HEK293 (cell line): ENCODE results near the gene PRRT3.

ENCODE experiments used
- GLIS1 ChIP-seq: fragments of 450-650 bp; formaldehyde crosslinking; IDR thresholded peaks from 2 replicates; pipeline ENCODE4 v1.5.1; 2016; ENCODE audit warnings: missing biosample characterization, missing genetic modification characterization
- INSM2 ChIP-seq: fragments of 450-650 bp; formaldehyde crosslinking; IDR thresholded peaks from 2 replicates; pipeline ENCODE4 v1.5.1; 2016; ENCODE audit warnings: missing biosample characterization, missing genetic modification characterization
- KLF17 ChIP-seq: fragments of 450-650 bp; formaldehyde crosslinking; IDR thresholded peaks from 2 replicates; pipeline ENCODE4 v1.5.1; 2016; ENCODE audit warnings: missing biosample characterization, missing genetic modification characterization
- OVOL3 ChIP-seq: fragments of 450-650 bp; formaldehyde crosslinking; IDR thresholded peaks from 2 replicates; pipeline ENCODE4 v1.5.1; 2016; ENCODE audit warnings: missing biosample characterization, missing genetic modification characterization
- SCRT1 ChIP-seq: fragments of 450-650 bp; formaldehyde crosslinking; IDR thresholded peaks from 2 replicates; pipeline ENCODE4 v1.5.1; 2016; ENCODE audit warnings: missing biosample characterization, missing genetic modification characterization, borderline replicate concordance
- SETDB1 ChIP-seq: IDR thresholded peaks from one replicate; pipeline ENCODE4 v1.6.1; 2017; ENCODE audit warnings: mild to moderate bottlenecking, low read length, moderate library complexity, mixed read lengths; ENCODE audit not compliant: insufficient read length
- YY2 ChIP-seq: fragments of 450-650 bp; formaldehyde crosslinking; IDR thresholded peaks from 2 replicates; pipeline ENCODE4 v1.5.1; 2016; ENCODE audit warnings: missing biosample characterization, missing genetic modification characterization
- ZBTB7A ChIP-seq: fragments of 450-650 bp; formaldehyde crosslinking; IDR thresholded peaks from 2 replicates; pipeline ENCODE4 v1.5.1; 2016; ENCODE audit warnings: low read depth, missing biosample characterization, missing genetic modification characterization
- ZFHX2 ChIP-seq: fragments of 450-650 bp; formaldehyde crosslinking; conservative IDR thresholded peaks from 2 replicates; pipeline ENCODE4 v1.5.1; 2016; ENCODE audit warnings: missing biosample characterization, missing genetic modification characterization
- ZFP41 ChIP-seq: fragments of 450-650 bp; formaldehyde crosslinking; IDR thresholded peaks from 2 replicates; pipeline ENCODE4 v1.5.1; 2016; ENCODE audit warnings: missing biosample characterization, missing genetic modification characterization, borderline replicate concordance
- ZNF10 ChIP-seq: fragments of 450-650 bp; formaldehyde crosslinking; IDR thresholded peaks from 2 replicates; pipeline ENCODE4 v1.5.1; 2017; ENCODE audit warnings: missing biosample characterization, missing genetic modification characterization
- ZNF121 ChIP-seq: fragments of 450-650 bp; formaldehyde crosslinking; IDR thresholded peaks from 2 replicates; pipeline ENCODE4 v1.5.1; 2016; ENCODE audit warnings: missing biosample characterization, missing genetic modification characterization
- ZNF132 ChIP-seq: fragments of 450-650 bp; formaldehyde crosslinking; IDR thresholded peaks from 2 replicates; pipeline ENCODE4 v1.5.1; 2017; ENCODE audit warnings: missing biosample characterization, missing genetic modification characterization, borderline replicate concordance
- ZNF138 ChIP-seq: fragments of 450-650 bp; formaldehyde crosslinking; IDR thresholded peaks from 2 replicates; pipeline ENCODE4 v1.5.1; 2016; ENCODE audit warnings: missing biosample characterization, missing genetic modification characterization, borderline replicate concordance
- ZNF157 ChIP-seq: fragments of 450-650 bp; formaldehyde crosslinking; IDR thresholded peaks from 2 replicates; pipeline ENCODE4 v1.5.1; 2016; ENCODE audit warnings: missing biosample characterization, missing genetic modification characterization
- ZNF16 ChIP-seq: fragments of 450-650 bp; formaldehyde crosslinking; IDR thresholded peaks from 2 replicates; pipeline ENCODE4 v1.5.1; 2016; ENCODE audit warnings: low read depth, missing biosample characterization, missing genetic modification characterization
- ZNF2 ChIP-seq: fragments of 450-650 bp; formaldehyde crosslinking; IDR thresholded peaks from 2 replicates; pipeline ENCODE4 v1.5.1; 2016; ENCODE audit warnings: missing biosample characterization, missing genetic modification characterization
- ZNF223 ChIP-seq: fragments of 450-650 bp; formaldehyde crosslinking; IDR thresholded peaks from 2 replicates; pipeline ENCODE4 v1.5.1; 2016; ENCODE audit warnings: missing biosample characterization, missing genetic modification characterization
- ZNF26 ChIP-seq: fragments of 450-650 bp; formaldehyde crosslinking; IDR thresholded peaks from 2 replicates; pipeline ENCODE4 v1.5.1; 2016; ENCODE audit warnings: missing biosample characterization, missing genetic modification characterization
- ZNF335 ChIP-seq: fragments of 450-650 bp; formaldehyde crosslinking; conservative IDR thresholded peaks from 2 replicates; pipeline ENCODE4 v1.5.1; 2016; ENCODE audit warnings: missing biosample characterization, missing genetic modification characterization
- ZNF391 ChIP-seq: fragments of 450-650 bp; formaldehyde crosslinking; IDR thresholded peaks from 2 replicates; pipeline ENCODE4 v1.5.1; 2016; ENCODE audit warnings: low read depth, missing biosample characterization, missing genetic modification characterization, borderline replicate concordance
- ZNF404 ChIP-seq: fragments of 450-650 bp; formaldehyde crosslinking; IDR thresholded peaks from 2 replicates; pipeline ENCODE4 v1.5.1; 2017; ENCODE audit warnings: missing biosample characterization, missing genetic modification characterization
- ZNF549 ChIP-seq: fragments of 450-650 bp; IDR thresholded peaks from 2 replicates; pipeline ENCODE4 v1.5.1; 2018; ENCODE audit warnings: missing biosample characterization, missing genetic modification characterization, mild to moderate bottlenecking, inconsistent platforms, moderate library complexity
- ZNF596 ChIP-seq: fragments of 450-650 bp; IDR thresholded peaks from 2 replicates; pipeline ENCODE4 v1.5.0; 2018; ENCODE audit warnings: missing biosample characterization, mild to moderate bottlenecking, missing genetic modification characterization, moderate library complexity
- ZNF621 ChIP-seq: fragments of 450-650 bp; formaldehyde crosslinking; IDR thresholded peaks from 2 replicates; pipeline ENCODE4 v1.5.1; 2017; ENCODE audit warnings: missing biosample characterization, missing genetic modification characterization
- ZNF624 ChIP-seq: fragments of 450-650 bp; formaldehyde crosslinking; IDR thresholded peaks from 2 replicates; pipeline ENCODE4 v1.5.1; 2017; ENCODE audit warnings: missing biosample characterization, missing genetic modification characterization
- ZNF626 ChIP-seq: fragments of 450-650 bp; sonication (Bioruptor Pico); formaldehyde crosslinking; IDR thresholded peaks from 2 replicates; pipeline ENCODE4 v1.5.1; 2018; ENCODE audit warnings: missing biosample characterization, missing genetic modification characterization, inconsistent platforms
- ZNF639 ChIP-seq: fragments of 450-650 bp; formaldehyde crosslinking; IDR thresholded peaks from 2 replicates; pipeline ENCODE4 v1.5.1; 2016; ENCODE audit warnings: missing biosample characterization, missing genetic modification characterization
- ZNF747 ChIP-seq: fragments of 450-650 bp; formaldehyde crosslinking; IDR thresholded peaks from 2 replicates; pipeline ENCODE4 v1.5.1; 2016; ENCODE audit warnings: missing biosample characterization, missing genetic modification characterization
- ZSCAN30 ChIP-seq: fragments of 450-650 bp; IDR thresholded peaks from 2 replicates; pipeline ENCODE4 v1.5.1; 2018; ENCODE audit warnings: missing biosample characterization, mild to moderate bottlenecking, missing genetic modification characterization, moderate library complexity
- ZSCAN4 ChIP-seq: fragments of 450-650 bp; formaldehyde crosslinking; IDR thresholded peaks from 2 replicates; pipeline ENCODE4 v1.5.1; 2017; ENCODE audit warnings: missing biosample characterization, missing genetic modification characterization

The PRRT3 gene

GRCh38 chr3:9951962-9952805, at the start of gene PRRT3 (continued):
- no peak for TF ChIP-seq YY2
- peak; percentile 94 for TF ChIP-seq GLIS1
- no peak for TF ChIP-seq OVOL3 (tag by site-specific recombination)
- peak; percentile 46; the same call in 1 of the 2 replicates for TF ChIP-seq ZSCAN4
- TF ChIP-seq INSM2: no peak
- TF ChIP-seq ZNF138 (tag by site-specific recombination): no peak
- no peak for TF ChIP-seq ZNF549 (tag by site-specific recombination)
- TF ChIP-seq ZSCAN30 (tag by site-specific recombination): 0 out of 2 replicates have a peak, but pooled peaks have one; percentile 44
- no peak for TF ChIP-seq KLF17 (tag by site-specific recombination)
- no peak for TF ChIP-seq ZNF747 (tag by site-specific recombination)
- TF ChIP-seq ZNF121 (tag by site-specific recombination): peak; percentile 79; the same call in 1 of the 2 replicates
- TF ChIP-seq ZNF596: 0 out of 2 replicates have a peak, but pooled peaks have one; percentile 24
- no peak; the same call in 1 of the 2 replicates for TF ChIP-seq ZNF335
- no peak for TF ChIP-seq ZNF626 (tag by site-specific recombination)
- no peak for TF ChIP-seq ZNF157 (tag by site-specific recombination)
- peak; percentile 66; the same call in 1 of the 2 replicates for TF ChIP-seq ZNF391
- TF ChIP-seq ZNF621 (tag by site-specific recombination): no peak
- TF ChIP-seq ZNF624 (tag by site-specific recombination): no peak
- no peak for TF ChIP-seq ZNF404 (tag by site-specific recombination)
- no peak for TF ChIP-seq ZFP41
- peak; percentile 80 for TF ChIP-seq ZNF2 (tag by site-specific recombination)
- peak; percentile 95 for TF ChIP-seq ZFHX2 (tag by site-specific recombination)
- TF ChIP-seq ZNF639: peak; percentile 81
- TF ChIP-seq SCRT1 (tag by site-specific recombination): no peak
- TF ChIP-seq ZNF223: no peak
- TF ChIP-seq ZNF26 (tag by site-specific recombination): no peak
- peak; percentile 14; the same call in 1 of the 2 replicates for TF ChIP-seq ZBTB7A (tag by site-specific recombination)
- TF ChIP-seq ZNF16 (tag by site-specific recombination): peak; percentile 17; the same call in 1 of the 2 replicates
- 0 out of 2 replicates have a peak, but pooled peaks have one; percentile 57 for TF ChIP-seq ZNF10 (tag by site-specific recombination)
- TF ChIP-seq SETDB1: no peak
- no peak for TF ChIP-seq ZNF132 (tag by site-specific recombination)
